HG03280 (cell line): ENCODE data around the gene TREML2.

ENCODE experiments used
- ATAC-seq: cut with Tn5 transposase; IDR thresholded peaks from one replicate; pipeline ENCODE4 v1.9.1; 2021; ENCODE audit warnings: mild to moderate bottlenecking, moderate library complexity; ENCODE audit not compliant: unreplicated experiment

The TREML2 gene

GRCh38 chr6:41179163-41179562, 21.8 kb downstream of the TREML2 start:
- ATAC-seq: no peak

- ATAC-seq: no peak
Measured at GRCh38 chr6:41177695-41178094, 23.3 kb downstream of the TREML2 start.

- ATAC-seq: no peak
Measured at GRCh38 chr6:41177287-41177686, 23.7 kb downstream of the TREML2 start.

GRCh38 chr6:41176189-41176588, 24.8 kb downstream of the TREML2 start:
- ATAC-seq: no peak

GRCh38 chr6:41175084-41175483, 25.9 kb downstream of the TREML2 start:
- ATAC-seq: no peak

DNA sequence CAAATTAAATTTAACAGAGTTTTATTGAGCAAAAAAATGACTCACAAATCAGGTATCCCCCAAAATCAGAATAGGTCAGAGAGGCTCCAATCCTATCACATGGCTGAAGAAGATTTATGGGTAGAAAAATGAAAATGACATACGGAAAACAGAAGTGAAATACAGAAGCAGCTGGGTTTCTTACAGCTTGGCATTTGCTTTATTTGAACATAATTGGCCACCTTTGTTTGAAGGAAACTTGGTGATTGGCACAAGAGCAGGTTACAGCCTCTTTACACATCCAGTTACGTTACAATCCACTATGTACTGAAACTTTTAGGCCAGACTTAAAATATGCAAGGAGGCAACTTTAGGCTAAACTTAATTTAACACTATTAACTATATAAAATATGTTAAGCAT, 26.3 kb downstream of the TREML2 start:
- ATAC-seq: no peak

DNA sequence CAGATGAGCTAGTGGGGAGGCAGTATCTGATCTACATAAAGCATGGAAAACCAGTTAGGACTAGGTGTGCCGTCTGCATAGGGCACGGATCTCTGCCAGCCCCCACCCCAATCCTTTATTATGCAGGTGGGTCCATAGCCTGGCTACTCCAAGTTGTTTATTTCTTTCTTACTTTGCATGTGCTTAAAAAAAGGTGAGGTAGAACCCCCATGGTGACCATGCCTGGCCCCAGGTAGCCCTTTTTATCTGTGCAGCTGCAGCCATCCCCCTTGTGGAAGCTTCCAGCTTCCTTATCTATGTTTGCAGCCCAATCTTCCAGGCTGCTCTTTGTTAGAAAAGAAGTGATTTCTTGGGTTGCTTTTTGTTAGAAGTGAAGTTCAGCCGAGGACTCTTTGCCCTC, 29.0 kb downstream of the TREML2 start:
- no peak for ATAC-seq

DNA sequence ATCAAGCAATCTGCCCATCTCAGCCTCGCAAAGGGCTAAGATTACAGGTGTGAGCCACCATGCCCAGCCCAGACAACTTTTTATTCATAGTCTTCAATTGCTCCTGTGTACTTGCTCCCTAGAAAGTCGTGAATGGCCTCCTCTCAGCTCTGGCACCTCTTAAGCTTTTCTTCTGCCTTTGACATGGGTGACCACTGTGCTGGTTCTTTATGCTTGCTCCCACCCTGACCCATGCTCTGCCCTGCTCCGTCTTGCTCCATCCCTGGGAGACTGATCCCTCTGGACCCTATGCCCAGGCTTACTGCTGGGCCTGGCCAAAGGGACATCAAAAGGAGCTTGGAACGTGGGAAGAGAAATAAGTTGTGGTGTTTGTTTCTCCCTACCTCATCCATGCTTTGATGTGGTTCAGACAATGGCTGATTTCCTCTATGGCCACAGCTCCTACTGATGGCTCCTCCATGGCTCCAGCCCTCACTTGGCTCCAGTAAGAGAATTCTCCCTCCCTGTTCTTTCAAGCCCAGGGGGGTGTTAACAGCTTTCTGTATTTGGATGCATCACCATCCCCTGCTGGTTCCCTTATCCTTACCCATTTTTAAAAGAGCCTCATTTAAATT, 30.3 kb downstream of the TREML2 start:
- ATAC-seq: no peak

- no peak for ATAC-seq
Measured at GRCh38 chr6:41167173-41167963, 33.6 kb downstream of the TREML2 start.

DNA sequence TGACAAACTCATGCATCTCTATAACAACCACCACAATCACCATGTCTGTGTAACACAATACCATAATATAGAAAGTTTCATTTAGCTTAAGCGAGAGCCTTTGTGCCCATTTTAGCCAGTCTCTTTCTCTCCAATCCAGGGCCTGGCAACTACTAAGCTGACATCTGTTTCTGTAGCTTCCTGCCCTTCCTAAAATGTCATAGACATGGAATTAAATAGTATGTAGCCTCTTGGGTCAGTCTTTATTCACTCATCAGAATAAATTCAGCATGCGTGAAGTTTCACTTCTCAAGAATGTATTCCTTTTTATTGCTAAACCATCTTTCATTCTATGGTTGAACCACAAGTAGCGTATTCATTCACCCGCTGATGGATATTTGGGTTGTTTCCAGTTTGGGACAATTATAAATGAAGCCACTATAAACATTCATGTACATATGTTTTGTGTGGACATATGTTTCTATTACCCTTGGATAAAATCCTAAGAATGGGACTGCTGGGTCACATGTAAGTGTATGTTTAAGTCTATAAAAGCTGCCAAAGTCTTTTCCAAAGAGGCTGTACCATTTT, 36.3 kb downstream of the TREML2 start:
- no peak for ATAC-seq

DNA sequence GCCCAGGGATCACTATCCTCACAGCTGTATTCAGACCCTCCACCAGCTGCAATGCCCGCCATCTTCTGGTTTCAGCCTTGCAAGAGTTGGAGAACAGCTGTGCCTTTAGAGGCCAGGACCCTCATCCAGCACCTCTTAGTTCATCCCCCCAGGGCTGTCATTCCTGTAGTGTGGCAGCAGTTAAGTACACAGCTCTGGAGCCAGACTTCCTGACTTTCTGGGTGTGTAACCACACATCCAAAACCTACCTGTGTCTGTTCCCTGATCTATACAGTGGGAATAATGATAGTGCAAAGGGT, 37.6 kb downstream of the TREML2 start:
- no peak for ATAC-seq

DNA sequence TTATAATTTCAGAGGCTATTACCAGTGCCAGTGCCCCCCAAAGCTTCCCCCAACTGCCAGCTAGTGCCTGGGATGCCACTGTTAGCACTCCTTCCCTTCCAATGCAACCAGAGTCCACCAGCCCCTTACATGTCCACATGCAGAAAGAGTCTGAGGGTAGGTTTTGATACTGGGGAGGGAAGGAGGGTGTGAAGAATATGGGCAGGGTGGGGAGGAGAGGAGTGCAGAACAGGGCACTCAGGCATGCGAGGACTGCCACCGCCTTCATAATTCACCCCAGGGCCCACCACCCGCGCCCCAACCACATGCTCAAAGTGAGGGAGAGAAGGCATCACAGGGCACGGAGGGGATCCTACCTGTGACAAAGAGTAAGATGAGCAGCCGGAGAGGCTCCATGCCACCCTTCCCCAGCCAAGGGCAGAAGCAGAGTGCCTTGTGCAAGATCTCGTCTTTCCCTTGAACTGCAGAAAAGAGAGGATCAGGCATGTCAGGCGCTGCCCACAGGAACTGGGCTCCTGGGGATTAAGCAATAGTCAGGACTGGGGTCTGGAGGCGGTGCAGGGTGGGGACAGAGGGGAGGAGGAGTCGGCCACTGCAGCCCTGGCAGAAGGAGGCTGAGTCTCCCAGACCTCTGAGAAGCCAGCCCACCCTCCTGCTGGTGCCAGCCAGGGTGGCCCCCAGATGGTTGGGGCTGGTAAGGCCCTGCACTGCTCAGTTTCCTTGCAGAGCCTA, 38.1 kb downstream of the TREML2 start, which contains the start of gene TREM2:
Gene TREM2 (minus strand): TSS at position 430 of the 732 bp plus-strand sequence. CDS start 34 bp downstream, at position 396.
- no peak for ATAC-seq

GRCh38 chr6:41161851-41162552, 38.9 kb downstream of the TREML2 start:
- no peak for ATAC-seq

- no peak for ATAC-seq
Measured at GRCh38 chr6:41161380-41161779, 39.6 kb downstream of the TREML2 start.

- ATAC-seq: no peak
Measured at GRCh38 chr6:41160933-41161332, 40.0 kb downstream of the TREML2 start.

GRCh38 chr6:41159415-41160082, 41.4 kb downstream of the TREML2 start:
- no peak for ATAC-seq

GRCh38 chr6:41157323-41157722, 43.6 kb downstream of the TREML2 start:
- no peak for ATAC-seq

DNA sequence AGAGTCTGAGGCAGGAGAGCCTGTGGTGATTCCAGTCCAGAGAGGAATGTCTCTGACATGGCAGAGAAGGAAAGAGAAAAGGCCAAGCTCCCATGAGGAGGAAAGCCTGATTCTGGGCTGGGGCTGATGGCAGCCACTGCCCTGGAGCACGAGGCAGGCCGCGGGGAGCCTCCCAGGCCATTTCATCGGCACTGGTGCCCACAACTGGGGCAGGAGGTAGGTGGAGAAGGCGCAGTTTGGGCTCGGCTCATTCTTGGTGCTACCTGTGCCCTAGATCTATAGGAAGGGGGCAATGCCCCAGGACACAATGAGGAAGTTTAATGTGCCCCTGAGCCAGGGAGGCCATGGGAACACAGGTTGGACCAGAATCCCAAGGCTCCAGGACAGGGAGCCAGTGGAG, 44.2 kb downstream of the TREML2 start:
- ATAC-seq: no peak

DNA sequence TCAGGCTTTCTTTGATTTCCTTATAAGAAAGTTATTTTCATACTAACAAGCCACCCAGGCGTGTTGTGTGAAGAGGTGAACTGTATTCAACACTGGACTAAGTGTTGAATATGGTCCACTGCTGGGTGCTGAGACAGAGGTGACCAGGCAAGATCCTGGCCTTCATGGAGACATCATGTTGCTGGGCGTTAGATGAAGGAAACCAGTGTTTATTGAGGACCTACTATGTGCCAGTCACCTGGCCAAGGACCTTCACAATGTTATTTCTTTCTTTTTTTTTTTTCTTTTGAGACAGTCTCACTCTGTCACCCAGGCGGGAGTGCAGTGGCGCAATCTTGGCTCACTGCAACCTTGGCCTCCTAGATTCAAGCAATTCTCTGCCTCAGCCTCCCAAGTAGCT, 44.9 kb downstream of the TREML2 start:
- ATAC-seq: no peak

GRCh38 chr6:41155132-41155805, 45.7 kb downstream of the TREML2 start:
- ATAC-seq: no peak
